GM12864 (cell line): ENCODE results near the gene CHMP1B.

ENCODE experiments used
- DNase-seq: peaks from one replicate; pipeline ENCODE4 v3.0.0-alpha.2; 2011; ENCODE audit warnings: low read depth
- H3K4me3 ChIP-seq: 2 replicates; pipeline ENCODE4 v1.5.1; 2011; ENCODE audit warnings: mild to moderate bottlenecking, low read depth, low read length, control low read depth
- TF ChIP-seq, protein P1 (sequence below): IDR thresholded peaks from 2 replicates; pipeline ENCODE4 v1.5.1; 2011; ENCODE audit warnings: low read depth, mild to moderate bottlenecking, moderate library complexity, low read length, control low read depth, inconsistent platforms; ENCODE audit errors: missing control alignments

The CHMP1B gene, protein sequence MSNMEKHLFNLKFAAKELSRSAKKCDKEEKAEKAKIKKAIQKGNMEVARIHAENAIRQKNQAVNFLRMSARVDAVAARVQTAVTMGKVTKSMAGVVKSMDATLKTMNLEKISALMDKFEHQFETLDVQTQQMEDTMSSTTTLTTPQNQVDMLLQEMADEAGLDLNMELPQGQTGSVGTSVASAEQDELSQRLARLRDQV

DNA sequence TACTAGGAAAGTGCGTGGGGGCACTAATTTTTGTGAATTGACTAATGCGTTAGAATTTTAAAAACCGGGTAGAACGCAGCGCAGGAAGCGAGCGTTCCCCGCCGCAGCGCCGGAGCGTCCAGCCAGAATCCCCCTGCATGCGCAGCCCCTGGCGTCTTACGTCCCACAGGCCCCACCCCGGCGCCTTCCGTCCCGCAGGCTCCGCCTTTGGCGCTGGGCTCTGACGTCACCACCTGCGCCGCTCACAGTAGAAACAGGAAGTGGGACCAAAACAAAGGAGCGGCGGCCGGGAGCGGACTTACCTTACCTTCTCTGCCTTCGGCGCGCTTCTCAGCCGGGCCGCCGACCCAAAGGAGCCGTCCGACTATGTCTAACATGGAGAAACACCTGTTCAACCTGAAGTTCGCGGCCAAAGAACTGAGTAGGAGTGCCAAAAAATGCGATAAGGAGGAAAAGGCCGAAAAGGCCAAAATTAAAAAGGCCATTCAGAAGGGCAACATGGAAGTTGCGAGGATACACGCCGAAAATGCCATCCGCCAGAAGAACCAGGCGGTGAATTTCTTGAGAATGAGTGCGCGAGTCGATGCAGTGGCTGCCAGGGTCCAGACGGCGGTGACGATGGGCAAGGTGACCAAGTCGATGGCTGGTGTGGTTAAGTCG lies at the start of gene CHMP1B:
TSS of gene CHMP1B (plus strand) at position 268 of the 660 bp plus-strand sequence. CDS start at position 367, 99 bp downstream.
- peak; percentile 86 for DNase-seq
- TF ChIP-seq, protein P1, sequence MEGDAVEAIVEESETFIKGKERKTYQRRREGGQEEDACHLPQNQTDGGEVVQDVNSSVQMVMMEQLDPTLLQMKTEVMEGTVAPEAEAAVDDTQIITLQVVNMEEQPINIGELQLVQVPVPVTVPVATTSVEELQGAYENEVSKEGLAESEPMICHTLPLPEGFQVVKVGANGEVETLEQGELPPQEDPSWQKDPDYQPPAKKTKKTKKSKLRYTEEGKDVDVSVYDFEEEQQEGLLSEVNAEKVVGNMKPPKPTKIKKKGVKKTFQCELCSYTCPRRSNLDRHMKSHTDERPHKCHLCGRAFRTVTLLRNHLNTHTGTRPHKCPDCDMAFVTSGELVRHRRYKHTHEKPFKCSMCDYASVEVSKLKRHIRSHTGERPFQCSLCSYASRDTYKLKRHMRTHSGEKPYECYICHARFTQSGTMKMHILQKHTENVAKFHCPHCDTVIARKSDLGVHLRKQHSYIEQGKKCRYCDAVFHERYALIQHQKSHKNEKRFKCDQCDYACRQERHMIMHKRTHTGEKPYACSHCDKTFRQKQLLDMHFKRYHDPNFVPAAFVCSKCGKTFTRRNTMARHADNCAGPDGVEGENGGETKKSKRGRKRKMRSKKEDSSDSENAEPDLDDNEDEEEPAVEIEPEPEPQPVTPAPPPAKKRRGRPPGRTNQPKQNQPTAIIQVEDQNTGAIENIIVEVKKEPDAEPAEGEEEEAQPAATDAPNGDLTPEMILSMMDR: no peak

DNA sequence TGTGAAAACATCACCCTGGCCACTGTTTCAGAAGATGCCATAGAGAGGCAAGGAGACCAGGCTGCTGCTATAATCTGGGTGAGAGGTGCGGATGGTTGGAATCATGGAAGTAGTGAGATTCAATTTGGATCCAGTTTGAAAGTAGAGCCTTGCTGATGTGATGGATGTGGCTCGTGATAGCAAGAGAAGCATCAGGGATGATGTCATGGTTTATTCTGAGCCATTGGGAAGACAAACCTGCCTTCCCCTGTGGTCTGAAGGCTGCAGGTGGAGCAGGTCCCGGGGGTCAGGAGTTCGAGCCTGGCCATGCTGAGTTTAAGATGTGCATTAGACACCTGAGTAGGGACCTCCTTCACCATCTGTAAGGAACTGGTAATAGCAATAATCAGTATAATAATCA lies 49.6 kb upstream of the CHMP1B start:
- H3K4me3 ChIP-seq: no peak overlapping the region
- TF ChIP-seq, protein P1: no peak
- DNase-seq: no peak

More for the DNA sequence above, at the start of gene CHMP1B:
- H3K4me3 ChIP-seq: peak within 1 kb of the TSS; percentile 82

DNA sequence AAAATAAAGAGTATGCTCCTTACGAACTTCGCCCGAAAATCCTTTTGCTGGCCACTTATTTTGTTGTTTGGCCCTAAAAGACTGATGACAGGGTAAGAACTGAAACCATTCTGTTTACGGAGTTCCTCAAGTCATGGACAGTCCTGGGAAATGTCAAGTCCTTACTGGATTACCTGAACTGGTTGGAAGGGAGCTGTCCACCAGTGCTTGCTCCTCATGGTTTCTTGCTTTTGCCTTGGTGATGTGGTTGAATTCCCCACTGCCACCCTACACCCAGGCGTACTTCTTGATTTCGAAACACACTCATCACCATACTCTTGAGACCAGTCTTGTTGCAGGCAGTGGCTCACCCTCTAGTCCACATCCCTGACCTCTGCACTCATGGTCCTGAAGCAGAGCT lies 49.1 kb upstream of the CHMP1B start:
- DNase-seq: no peak
- TF ChIP-seq, protein P1: no peak
- H3K4me3 ChIP-seq: no peak overlapping the region

DNA sequence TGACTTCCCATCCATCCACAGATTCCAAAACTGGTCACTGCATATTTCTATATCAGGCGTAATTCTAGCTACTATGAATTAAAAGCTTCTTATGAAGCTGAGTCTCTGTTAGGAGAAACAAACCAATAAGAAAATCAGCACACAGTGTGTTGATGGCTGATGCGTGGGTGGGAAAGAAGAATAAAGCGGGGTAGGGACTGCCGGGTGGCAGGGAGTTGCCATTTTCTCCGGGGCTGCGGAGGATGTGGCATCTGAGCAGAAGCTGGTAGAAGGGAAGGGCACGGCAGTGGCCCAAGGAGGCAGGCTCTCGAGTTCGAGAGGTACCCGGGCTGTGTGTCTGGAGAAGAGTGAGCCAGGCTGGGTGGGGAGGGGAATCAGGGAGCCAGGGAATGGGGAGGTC lies 48.6 kb upstream of the CHMP1B start:
- TF ChIP-seq, protein P1: no peak
- H3K4me3 ChIP-seq: no peak overlapping the region
- no peak for DNase-seq

DNA sequence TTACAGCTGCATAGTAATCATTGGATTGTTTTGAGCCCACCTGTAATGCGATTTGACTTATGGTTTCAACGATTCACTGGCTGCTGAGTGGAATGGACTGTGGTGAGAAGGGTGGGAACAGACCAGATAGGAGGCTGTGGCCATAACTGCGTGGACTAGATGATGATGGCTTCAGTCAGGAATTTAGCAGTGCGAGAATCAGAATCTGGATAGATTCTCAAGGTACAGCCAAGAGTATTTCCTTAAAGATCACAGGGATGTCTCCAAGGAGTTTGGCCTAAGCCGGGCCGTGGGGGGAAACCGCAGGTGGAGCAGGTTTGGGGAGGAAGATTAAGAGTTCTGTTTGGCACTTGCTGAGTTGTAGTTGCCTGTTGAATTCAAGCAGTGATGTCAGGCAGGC lies 44.0 kb upstream of the CHMP1B start:
- TF ChIP-seq, protein P1: no peak
- no peak overlapping the region for H3K4me3 ChIP-seq
- DNase-seq: no peak

DNA sequence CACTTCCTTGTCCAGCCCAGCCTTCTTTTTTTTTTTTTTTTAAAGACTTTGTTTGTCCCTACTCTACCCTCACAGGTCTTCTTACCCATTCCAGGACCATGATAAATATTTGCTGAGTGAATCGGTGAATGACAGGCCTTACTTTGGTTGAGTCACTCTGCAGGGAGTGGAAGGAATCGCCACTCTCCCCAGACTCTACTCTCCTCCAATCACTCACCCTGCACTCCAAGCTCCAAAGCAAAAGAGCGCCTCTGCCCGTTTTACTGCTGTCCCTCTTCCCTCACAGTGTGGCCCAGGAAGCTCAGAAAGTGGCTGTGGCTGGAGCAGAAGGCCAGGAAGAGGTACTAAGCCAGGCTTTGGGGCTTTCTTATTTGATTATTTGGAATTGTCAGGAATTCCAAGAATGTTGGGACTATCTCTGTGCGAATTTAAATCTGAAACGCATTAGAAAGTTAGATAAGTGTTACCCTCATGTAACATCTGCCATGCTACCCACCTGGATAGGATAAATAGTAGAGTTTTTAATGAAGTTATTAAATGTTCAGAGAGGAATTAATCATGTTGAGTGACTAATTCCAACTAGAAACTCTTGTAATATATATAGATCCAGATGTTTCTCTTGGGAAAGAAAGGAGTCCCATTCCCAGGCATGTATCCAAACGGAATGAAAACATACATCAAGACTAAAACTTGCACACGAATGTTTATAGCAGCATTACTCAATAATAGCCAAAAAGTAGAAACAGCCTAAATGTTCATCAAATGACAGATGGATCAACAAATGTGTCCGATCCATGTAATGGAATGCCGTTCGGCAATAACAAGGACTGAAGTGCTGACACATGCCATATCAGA lies 43.0 kb upstream of the CHMP1B start:
- TF ChIP-seq, protein P1: no peak
- no peak for DNase-seq
- no peak overlapping the region for H3K4me3 ChIP-seq
